Mesothelial cell of epicardium (in vitro differentiated cells): ENCODE measurements around the gene TFIP11. TPM values are rescaled to one million over a fixed set of nuclear protein-coding genes. Genes with fewer than 3 reads are reported as not detected.

Experiments
- DNase-seq, 2 experiments: peaks; one replicate each; pipeline ENCODE4 v3.0.0; 2021; ENCODE audit warnings: low spot score in 2 of 2; ENCODE audit not compliant: unreplicated experiment in 2 of 2
- H3K27ac Mint-ChIP-seq: 2 replicates; pipeline ENCODE4 v1.8.0; 2021; ENCODE audit warnings: mixed read lengths
- H3K27me3 Mint-ChIP-seq: 2 replicates; pipeline ENCODE4 v1.8.0; 2021; ENCODE audit warnings: low read depth, mixed read lengths
- H3K36me3 Mint-ChIP-seq: 2 replicates; pipeline ENCODE4 v1.8.0; 2021; ENCODE audit warnings: mixed read lengths
- H3K4me1 Mint-ChIP-seq: 2 replicates; pipeline ENCODE4 v1.8.0; 2021; ENCODE audit warnings: mixed read lengths
- H3K4me3 Mint-ChIP-seq: 2 replicates; pipeline ENCODE4 v1.8.0; 2021; ENCODE audit warnings: mild to moderate bottlenecking, moderate library complexity, mixed read lengths
- H3K9me3 Mint-ChIP-seq: 2 replicates; pipeline ENCODE4 v1.8.0; 2021; ENCODE audit warnings: mixed read lengths
- CTCF ChIP-seq: fragments of 200-600 bp; sonication (generic); IDR thresholded peaks from one replicate; pipeline ENCODE4 v1.5.0; 2021; ENCODE audit warnings: antibody characterized with exemption; ENCODE audit not compliant: unreplicated experiment
- total RNA-seq: library from RNA; stranded (reverse); gene quantifications from 3 replicates; pipeline ENCODE4 v1.2.1, GENCODE V29; 2021

Gene TFIP11
- total RNA-seq, 1 donor from 2014 or later, result 37.9 TPM

- DNase-seq, result no peak
- Mint-ChIP-seq H3K27ac (no peak overlapping the region), H3K36me3 (peaks cover 35% of the 10 kb centered on the region), H3K4me3 (no peak overlapping the region), H3K27me3 (no peaks in the 10 kb centered on the region), H3K9me3 (no peaks in the 10 kb centered on the region), H3K4me1 (no peaks in the 10 kb centered on the region)
- no peak for TF ChIP-seq CTCF
These were observed 50.2 kb downstream of the TFIP11 start for GRCh38 chr22:26462051-26462450.

GRCh38 chr22:26461188-26461810, 51.0 kb downstream of the TFIP11 start:
- peak; percentile 61 for TF ChIP-seq CTCF
- Mint-ChIP-seq H3K36me3 (peaks cover 32% of the 10 kb centered on the region), H3K4me3 (no peak overlapping the region), H3K27ac (no peak overlapping the region), H3K27me3 (no peaks in the 10 kb centered on the region), H3K4me1 (no peaks in the 10 kb centered on the region), H3K9me3 (no peaks in the 10 kb centered on the region)
- peak in 1 of 2 experiments; percentile 71 for DNase-seq

- no peak for DNase-seq
- no peaks in the 10 kb centered on the region for H3K9me3 Mint-ChIP-seq
These were observed 52.1 kb downstream of the TFIP11 start for GRCh38 chr22:26460202-26460601.

GRCh38 chr22:26457661-26458272, 54.5 kb downstream of the TFIP11 start:
- H3K4me3 Mint-ChIP-seq, result no peak overlapping the region
- H3K9me3 Mint-ChIP-seq, result no peaks in the 10 kb centered on the region
- TF ChIP-seq CTCF, result no peak

More at GRCh38 chr22:26460202-26460601, 52.1 kb downstream of the TFIP11 start:
- no peaks in the 10 kb centered on the region for H3K27me3 Mint-ChIP-seq
- H3K4me1 Mint-ChIP-seq, result no peaks in the 10 kb centered on the region
- no peak overlapping the region for H3K4me3 Mint-ChIP-seq
- H3K27ac Mint-ChIP-seq, result no peak overlapping the region
- TF ChIP-seq CTCF, result no peak
- H3K36me3 Mint-ChIP-seq, result peaks cover 30% of the 10 kb centered on the region

GRCh38 chr22:26453812-26454500, 58.3 kb downstream of the TFIP11 start:
- H3K36me3 Mint-ChIP-seq, result peaks cover 33% of the 10 kb centered on the region
- H3K9me3 Mint-ChIP-seq, result no peaks in the 10 kb centered on the region

More at GRCh38 chr22:26457661-26458272, 54.5 kb downstream of the TFIP11 start:
- peaks cover 30% of the 10 kb centered on the region for H3K36me3 Mint-ChIP-seq
- no peak for DNase-seq
- H3K27me3 Mint-ChIP-seq, result no peaks in the 10 kb centered on the region
- H3K27ac Mint-ChIP-seq, result no peak overlapping the region
- H3K4me1 Mint-ChIP-seq, result no peaks in the 10 kb centered on the region

More at GRCh38 chr22:26453812-26454500, 58.3 kb downstream of the TFIP11 start:
- TF ChIP-seq CTCF, result no peak
- no peak for DNase-seq
- no peaks in the 10 kb centered on the region for H3K27me3 Mint-ChIP-seq
- no peak overlapping the region for H3K27ac Mint-ChIP-seq
- no peaks in the 10 kb centered on the region for H3K4me1 Mint-ChIP-seq
- no peak overlapping the region for H3K4me3 Mint-ChIP-seq
